Keratinocyte (primary cell): ENCODE data around the gene ZCCHC7.
"Not testable (repeated sequence)": the region's sequence is repeated elsewhere in the genome, so short reads cannot be mapped to it uniquely, and the experiment has no call there.

ENCODE experiments used
- CTCF ChIP-seq, 3 experiments: IDR thresholded peaks in 1 of 3; conservative IDR thresholded peaks in 1 of 3; optimal IDR thresholded peaks in 1 of 3; 2 replicates in 2 of 3; 3 replicates in 1 of 3; pipeline versions ENCODE3 to v1.5.1; 2011; ENCODE audit warnings: low read length in 3 of 3, mild to moderate bottlenecking in 3 of 3, moderate library complexity in 2 of 3, control low read depth in 1 of 3, inconsistent platforms in 1 of 3; ENCODE audit not compliant: insufficient read depth in 2 of 3; ENCODE audit errors: extremely low read depth in 1 of 3
- EZH2 ChIP-seq: IDR thresholded peaks from one replicate; pipeline ENCODE4 v1.6.1; 2012; ENCODE audit warnings: inconsistent platforms, mild to moderate bottlenecking, low read length, moderate library complexity

DNA sequence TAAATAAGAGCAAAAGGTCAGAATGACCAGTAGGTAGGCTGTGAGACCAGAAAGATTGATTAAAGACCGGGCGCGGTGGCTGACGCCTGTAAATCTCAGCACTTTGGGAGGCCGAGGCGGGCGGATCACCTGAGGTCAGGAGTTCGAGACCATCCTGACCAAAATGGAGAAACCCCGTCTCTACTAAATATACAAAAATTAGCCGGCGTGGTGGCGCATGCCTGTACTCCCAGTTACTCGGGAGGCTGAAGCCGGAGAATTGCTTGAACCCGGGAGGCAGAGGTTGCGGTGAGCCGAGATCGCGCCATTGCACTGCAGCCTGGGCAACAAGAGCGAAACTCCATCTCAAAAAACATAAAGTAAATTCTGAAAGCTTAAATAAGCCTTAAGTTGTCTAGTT is 38.9 kb upstream of the ZCCHC7 start:
- not testable (repeated sequence) for TF ChIP-seq CTCF (optimal IDR thresholded peaks at IDR 0.05 in 1 of 3, IDR thresholded peaks at IDR 0.05 in 1 of 3, conservative IDR thresholded peaks at IDR 0.05 in 1 of 3; ENCODE audit: extremely low read depth in 1 of 3, insufficient read depth in 2 of 3, low read length in 3 of 3); EZH2
